A549 (cell line): Measurements from ENCODE around the gene LTBP4. TPM values are rescaled to one million over a fixed set of nuclear protein-coding genes. Genes with fewer than 3 reads are reported as not detected.

Source experiments
- BCL3 ChIP-seq: fragments of >200 bp; sonication (Bioruptor Twin); formaldehyde crosslinking; IDR thresholded peaks from 3 replicates; pipeline ENCODE4 v1.6.1; 2016
- CBX2 ChIP-seq: fragments of 200-600 bp; sonication (generic); IDR thresholded peaks from 2 replicates; pipeline ENCODE4 v1.6.1; 2016; ENCODE audit warnings: low read depth, mild to moderate bottlenecking, borderline replicate concordance
- CEBPB ChIP-seq, 2 experiments: fragments of >200 bp in 1 of 2; sonication (Bioruptor Twin) in 1 of 2; formaldehyde crosslinking in 1 of 2; IDR thresholded peaks; 2 replicates each; pipeline ENCODE4 v1.6.1; 2012 to 2016
- CHD2 ChIP-seq: fragments of 150-350 bp; IDR thresholded peaks from 2 replicates; pipeline ENCODE4 v1.6.1; 2014; ENCODE audit warnings: low read length; ENCODE audit not compliant: partially characterized antibody
- EHMT2 ChIP-seq: fragments of 200-600 bp; sonication (generic); IDR thresholded peaks from 2 replicates; pipeline ENCODE4 v1.6.1; 2016; ENCODE audit warnings: antibody characterized with exemption, low read depth, mild to moderate bottlenecking, moderate library complexity
- ELK1 ChIP-seq: fragments of 150-350 bp; IDR thresholded peaks from 2 replicates; pipeline ENCODE4 v1.6.1; 2014; ENCODE audit warnings: low read depth, mild to moderate bottlenecking, low read length
- FOSB ChIP-seq: fragments of 250-450 bp; sonication (Bioruptor Pico); IDR thresholded peaks from 2 replicates; pipeline ENCODE4 v1.5.0; 2020; ENCODE audit warnings: mild to moderate bottlenecking, moderate library complexity
- FOXS1 ChIP-seq: fragments of 250-450 bp; sonication (Bioruptor Pico); IDR thresholded peaks from 2 replicates; pipeline ENCODE4 v1.5.0; 2020; ENCODE audit warnings: mild to moderate bottlenecking, moderate library complexity
- GATA3 ChIP-seq: IDR thresholded peaks from 2 replicates; pipeline ENCODE4 v1.6.1; 2012; ENCODE audit warnings: borderline replicate concordance
- HES2 ChIP-seq: fragments of >200 bp; sonication (Bioruptor Twin); formaldehyde crosslinking; IDR thresholded peaks from 2 replicates; pipeline ENCODE4 v1.6.1; 2016
- HEYL ChIP-seq: fragments of 250-450 bp; sonication (Bioruptor Pico); IDR thresholded peaks from 2 replicates; pipeline ENCODE4 v1.8.0; 2021; ENCODE audit warnings: mild to moderate bottlenecking, moderate library complexity
- HOXB13 ChIP-seq: fragments of 250-450 bp; sonication (Bioruptor Pico); IDR thresholded peaks from 2 replicates; pipeline ENCODE4 v1.5.0; 2020; ENCODE audit warnings: low read depth, mild to moderate bottlenecking, moderate library complexity
- HOXB5 ChIP-seq: fragments of 250-450 bp; sonication (Bioruptor Pico); IDR thresholded peaks from 2 replicates; pipeline ENCODE4 v1.5.0; 2020; ENCODE audit warnings: mild to moderate bottlenecking, moderate library complexity
- JUN ChIP-seq, 2 experiments: fragments of >200 bp; sonication (Bioruptor Twin); formaldehyde crosslinking; IDR thresholded peaks; 2 replicates in 1 of 2; 3 replicates in 1 of 2; pipeline ENCODE4 v1.6.1; 2016 to 2017
- JUNB ChIP-seq: fragments of >200 bp; sonication (Bioruptor Twin); formaldehyde crosslinking; IDR thresholded peaks from 2 replicates; pipeline ENCODE4 v1.6.1; 2016
- KDM1A ChIP-seq: fragments of 200-600 bp; sonication (generic); IDR thresholded peaks from 2 replicates; pipeline ENCODE4 v1.6.1; 2016; ENCODE audit warnings: low read depth, mild to moderate bottlenecking
- KDM5A ChIP-seq: fragments of 200-600 bp; sonication (generic); IDR thresholded peaks from 2 replicates; pipeline ENCODE4 v1.6.1; 2016; ENCODE audit warnings: antibody characterized with exemption, mild to moderate bottlenecking
- MAZ ChIP-seq: fragments of 150-350 bp; IDR thresholded peaks from 2 replicates; pipeline ENCODE4 v1.6.1; 2014; ENCODE audit warnings: antibody characterized with exemption, low read depth, low read length, borderline replicate concordance
- NFE2L2 ChIP-seq: fragments of 150-350 bp; conservative IDR thresholded peaks from 2 replicates; pipeline ENCODE4 v1.6.1; 2014; ENCODE audit warnings: low read length
- NPAS2 ChIP-seq: fragments of 250-450 bp; sonication (Bioruptor Pico); IDR thresholded peaks from 2 replicates; pipeline ENCODE4 v1.8.0; 2022; ENCODE audit warnings: mild to moderate bottlenecking, moderate library complexity, borderline replicate concordance
- NR3C1 ChIP-seq: fragments of >200 bp; sonication (Bioruptor Twin); formaldehyde crosslinking; IDR thresholded peaks from 3 replicates; pipeline ENCODE4 v1.6.1; 2017
- PBX3 ChIP-seq: IDR thresholded peaks from 2 replicates; pipeline ENCODE4 v1.6.1; 2012
- PHF8 ChIP-seq: fragments of 200-600 bp; sonication (generic); IDR thresholded peaks from 2 replicates; pipeline ENCODE4 v1.6.1; 2016; ENCODE audit warnings: low read depth, mild to moderate bottlenecking, antibody characterized with exemption, moderate library complexity, borderline replicate concordance
- POLR2AphosphoS2 ChIP-seq: conservative IDR thresholded peaks from 2 replicates; pipeline ENCODE4 v1.6.1; 2012; ENCODE audit warnings: low read length, improper control_type of control experiment, inconsistent platforms
- RAD21 ChIP-seq, 2 experiments: fragments of >200 bp in 1 of 2; sonication (Bioruptor Twin) in 1 of 2; formaldehyde crosslinking in 1 of 2; IDR thresholded peaks in 1 of 2; conservative IDR thresholded peaks in 1 of 2; 2 replicates in 1 of 2; 3 replicates in 1 of 2; pipeline ENCODE4 v1.6.1; 2012 to 2018; ENCODE audit warnings: inconsistent platforms in 1 of 2
- RARB ChIP-seq: fragments of 250-450 bp; sonication (Bioruptor Pico); IDR thresholded peaks from 2 replicates; pipeline ENCODE4 v1.8.0; 2021; ENCODE audit warnings: mild to moderate bottlenecking, moderate library complexity
- RCOR1 ChIP-seq: fragments of 150-350 bp; IDR thresholded peaks from 2 replicates; pipeline ENCODE4 v1.6.1; 2014; ENCODE audit warnings: antibody characterized with exemption, low read length, low read depth
- REST ChIP-seq: fragments of 200-600 bp; sonication (generic); IDR thresholded peaks from 2 replicates; pipeline ENCODE4 v1.6.1; 2016; ENCODE audit warnings: antibody characterized with exemption, mild to moderate bottlenecking, moderate library complexity
- RFX5 ChIP-seq: fragments of 450-650 bp; IDR thresholded peaks from 2 replicates; pipeline ENCODE4 v1.7.1; 2014; ENCODE audit warnings: antibody characterized with exemption, mild to moderate bottlenecking, moderate library complexity
- RNF2 ChIP-seq: fragments of 200-600 bp; sonication (generic); IDR thresholded peaks from 2 replicates; pipeline ENCODE4 v1.6.1; 2016; ENCODE audit warnings: low read depth, mild to moderate bottlenecking, antibody characterized with exemption, moderate library complexity, borderline replicate concordance
- SMC3 ChIP-seq: fragments of >200 bp; sonication (Bioruptor Twin); formaldehyde crosslinking; IDR thresholded peaks from 3 replicates; pipeline ENCODE4 v1.6.1; 2018; ENCODE audit warnings: inconsistent platforms
- USF2 ChIP-seq: fragments of 450-650 bp; IDR thresholded peaks from 2 replicates; pipeline ENCODE4 v1.6.1; 2014; ENCODE audit warnings: antibody characterized with exemption
- ZC3H11A ChIP-seq: fragments of 450-650 bp; IDR thresholded peaks from 2 replicates; pipeline ENCODE4 v1.6.1; 2014; ENCODE audit warnings: antibody characterized with exemption, mild to moderate bottlenecking
- ZNF302 ChIP-seq: fragments of 250-450 bp; sonication (Bioruptor Pico); IDR thresholded peaks from 2 replicates; pipeline ENCODE4 v1.9.0; 2021; ENCODE audit warnings: inconsistent platforms, mild to moderate bottlenecking, moderate library complexity
- ZSCAN20 ChIP-seq: fragments of 250-450 bp; sonication (Bioruptor Pico); IDR thresholded peaks from 2 replicates; pipeline ENCODE4 v1.8.0; 2022; ENCODE audit warnings: mild to moderate bottlenecking, moderate library complexity
- polyA plus RNA-seq, 4 experiments: library from polyadenylated mRNA; depleted of rRNA in 3 of 4; stranded (reverse); fragments of >200 nt; fragmentation: RNase III in 1 of 4; extraction: RNeasy Plus Mini Kit Qiagen cat#74134 plus additional on column Dnase treatment in 1 of 4; gene quantifications; 2 replicates in 3 of 4; 3 replicates in 1 of 4; pipeline ENCODE4 v1.2.3, GENCODE V29; 2011 to 2017

Gene LTBP4
- polyA plus RNA-seq, 2 of the 4 experiments (the other 2 are of a cell fraction), result 23.1 to 43.2 TPM

GRCh38 chr19:40662925-40663694 lies 61.9 kb downstream of the LTBP4 start (continued):
- TF ChIP-seq NR3C1 (no peak), RNF2 (peak; percentile 80; the same call in 1 of the 2 replicates), USF2 (peak; percentile 94), HEYL (no peak), EHMT2 (no peak), FOSB (CRISPR knock-in tag) (no peak), JUN (IDR thresholded peaks at IDR 0.05) (peak; percentile 64 to 67; a peak in 2 of 5 replicates), ZC3H11A (no peak), ZSCAN20 (CRISPR knock-in tag) (no peak), ELK1 (no peak), NFE2L2 (no peak), CHD2 (no peak), NPAS2 (CRISPR knock-in tag) (peak; percentile 98), BCL3 (peak; percentile 50; the same call in 1 of the 3 replicates), HOXB13 (CRISPR knock-in tag) (no peak), PBX3 (no peak; the same call in 1 of the 2 replicates), ZNF302 (no peak), HOXB5 (CRISPR knock-in tag) (no peak), RAD21 (conservative IDR thresholded peaks at IDR 0.05 in 1 of 2, IDR thresholded peaks at IDR 0.05 in 1 of 2) (peak; percentile 100), RARB (CRISPR knock-in tag) (no peak; the same call in none of the 2 replicates), HES2 (no peak), KDM5A (no peak), RFX5 (peak; percentile 67; the same call in 1 of the 2 replicates), POLR2AphosphoS2 (no peak), PHF8 (peak; percentile 92), KDM1A (no peak), FOXS1 (CRISPR knock-in tag) (no peak; the same call in 1 of the 2 replicates), JUNB (no peak), CBX2 (no peak), CEBPB (IDR thresholded peaks at IDR 0.05) (no peak), REST (peak; percentile 49), SMC3 (peak; percentile 99), MAZ (0 out of 2 replicates have a peak, but pooled peaks have one; percentile 68), GATA3 (peak; percentile 63; the same call in 1 of the 2 replicates), RCOR1 (no peak)
